Sigmoid colon (tissue), 7 donors: ENCODE data around the gene LMNTD1. TPM values are rescaled to one million over a fixed set of nuclear protein-coding genes. Genes with fewer than 3 reads are reported as not detected.

Source experiments
- DNase-seq: peaks from one replicate; pipeline ENCODE4 v3.0.0-alpha.2; 2019
- H3K27ac ChIP-seq, 4 donors: fragments of 200-600 bp; sonication (generic); one replicate each; pipeline ENCODE4 v1.5.1; 2016 to 2019; ENCODE audit warnings: mild to moderate bottlenecking in 1 of 4
- H3K27me3 ChIP-seq, 3 donors: fragments of 200-600 bp; sonication (generic); one replicate each; pipeline ENCODE4 v1.5.1; 2019; ENCODE audit warnings: mild to moderate bottlenecking in 1 of 3
- H3K36me3 ChIP-seq, 4 donors: fragments of 200-600 bp; sonication (generic); one replicate each; pipeline ENCODE4 v1.5.1; 2016 to 2019
- H3K4me1 ChIP-seq, 4 donors: fragments of 200-600 bp; sonication (generic); one replicate each; pipeline ENCODE4 v1.5.1; 2017 to 2019
- H3K4me3 ChIP-seq, 4 donors: fragments of 200-600 bp; sonication (generic); one replicate each; pipeline ENCODE4 v1.5.1; 2017 to 2019; ENCODE audit warnings: mild to moderate bottlenecking in 2 of 4, moderate library complexity in 1 of 4
- H3K9me3 ChIP-seq, 4 donors: fragments of 200-600 bp in 3 of 4; sonication (generic) in 3 of 4; one replicate each; pipeline versions ENCODE4 v1.5.1 to v1.6.1; 2013 to 2019
- EP300 ChIP-seq, 4 donors: sonication (generic); formaldehyde crosslinking; IDR thresholded peaks; one replicate each; pipeline ENCODE4 v1.6.1; 2017; ENCODE audit warnings: antibody characterized with exemption in 4 of 4
- POLR2A ChIP-seq, 2 donors: fragments of 450-650 bp; IDR thresholded peaks; one replicate each; pipeline ENCODE4 v1.6.1; 2016; ENCODE audit warnings: antibody characterized with exemption in 2 of 2, mild to moderate bottlenecking in 2 of 2, moderate library complexity in 2 of 2
- POLR2AphosphoS5 ChIP-seq, 4 donors: sonication (generic); formaldehyde crosslinking; IDR thresholded peaks; one replicate each; pipeline ENCODE4 v1.6.1; 2017; ENCODE audit warnings: antibody characterized with exemption in 4 of 4
- WGBS, 2 donors: extraction: QIAGEN DNeasy Blood & Tissue Kit; methylation state at CpG; one replicate each; pipeline ENCODE4 v1.1.7; 2013; 5-methylcytosine and 5-hydroxymethylcytosine counted together
- intact Hi-C: fragments of 100-400 bp; cut with DNase I; formaldehyde crosslinking; loops from one replicate; pipeline ENCODE4 v1.15.1; 2023
- polyA plus RNA-seq, 3 donors: library from polyadenylated mRNA; stranded (reverse); fragments of 200-250 nt; gene quantifications; one replicate each; pipeline ENCODE4 v1.2.3, GENCODE V29; 2013
- total RNA-seq, 4 donors: library from RNA; depleted of rRNA; stranded (reverse); fragments of >200 nt; gene quantifications; one replicate each; pipeline ENCODE4 v1.1.0, GENCODE V29; 2016
- TF ChIP-seq, protein P1 (sequence below), 4 experiments: fragments of 450-650 bp in 3 of 4; fragments of 200-600 bp in 1 of 4; IDR thresholded peaks; one replicate each; pipeline ENCODE4 v1.5.1; 2016 to 2019; ENCODE audit warnings: antibody characterized with exemption in 4 of 4, mild to moderate bottlenecking in 3 of 4, moderate library complexity in 2 of 4
- donor health status: healthy with polysubstance abuse.
- donor health status: Bipolar disorder and iron deficiency.
- donor health status: healthy.

Gene LMNTD1
- total and polyA plus RNA-seq, 7 donors = 1.5 to 1.9 TPM; not detected in 5

- Histone ChIP-seq H3K4me1 (no peaks in the 10 kb centered on the region), H3K4me3 (no peak overlapping the region), H3K27ac (no peak overlapping the region), H3K27me3 (no peaks in the 10 kb centered on the region), H3K9me3 (peaks cover 0 to 3% (median 0%) of the 10 kb centered on the region in 4 donors), H3K36me3 (no peaks in the 10 kb centered on the region)
- WGBS, 2 donors = 23 to 66% methylated on average over 1 of the region's 1 CpG
- intact Hi-C loops = no loop called here
- no peak for DNase-seq
- TF ChIP-seq EP300 (IDR thresholded peaks at IDR 0.05) = no peak
- no peak for TF ChIP-seq POLR2A (IDR thresholded peaks at IDR 0.05)
- TF ChIP-seq, protein P1, sequence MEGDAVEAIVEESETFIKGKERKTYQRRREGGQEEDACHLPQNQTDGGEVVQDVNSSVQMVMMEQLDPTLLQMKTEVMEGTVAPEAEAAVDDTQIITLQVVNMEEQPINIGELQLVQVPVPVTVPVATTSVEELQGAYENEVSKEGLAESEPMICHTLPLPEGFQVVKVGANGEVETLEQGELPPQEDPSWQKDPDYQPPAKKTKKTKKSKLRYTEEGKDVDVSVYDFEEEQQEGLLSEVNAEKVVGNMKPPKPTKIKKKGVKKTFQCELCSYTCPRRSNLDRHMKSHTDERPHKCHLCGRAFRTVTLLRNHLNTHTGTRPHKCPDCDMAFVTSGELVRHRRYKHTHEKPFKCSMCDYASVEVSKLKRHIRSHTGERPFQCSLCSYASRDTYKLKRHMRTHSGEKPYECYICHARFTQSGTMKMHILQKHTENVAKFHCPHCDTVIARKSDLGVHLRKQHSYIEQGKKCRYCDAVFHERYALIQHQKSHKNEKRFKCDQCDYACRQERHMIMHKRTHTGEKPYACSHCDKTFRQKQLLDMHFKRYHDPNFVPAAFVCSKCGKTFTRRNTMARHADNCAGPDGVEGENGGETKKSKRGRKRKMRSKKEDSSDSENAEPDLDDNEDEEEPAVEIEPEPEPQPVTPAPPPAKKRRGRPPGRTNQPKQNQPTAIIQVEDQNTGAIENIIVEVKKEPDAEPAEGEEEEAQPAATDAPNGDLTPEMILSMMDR (IDR thresholded peaks at IDR 0.05) = no peak
- TF ChIP-seq POLR2AphosphoS5 (IDR thresholded peaks at IDR 0.05) = no peak
Measured at GRCh38 chr12:25501549-25501948, 51.5 kb downstream of the LMNTD1 start.

- H3K27ac ChIP-seq = no peak overlapping the region
- no peaks in the 10 kb centered on the region for H3K4me1 ChIP-seq
- intact Hi-C loops = no loop called here
- TF ChIP-seq POLR2A (IDR thresholded peaks at IDR 0.05) (no peak), POLR2AphosphoS5 (IDR thresholded peaks at IDR 0.05) (no peak), EP300 (IDR thresholded peaks at IDR 0.05) (no peak)
- TF ChIP-seq, protein P1 (IDR thresholded peaks at IDR 0.05) = no peak
- no peak for DNase-seq
- peaks cover 0 to 3% (median 0%) of the 10 kb centered on the region in 4 donors for H3K9me3 ChIP-seq
- no peaks in the 10 kb centered on the region for H3K27me3 ChIP-seq
- H3K36me3 ChIP-seq = no peaks in the 10 kb centered on the region
- H3K4me3 ChIP-seq = no peak overlapping the region
- WGBS, 2 donors = 68 to 84% methylated on average over 6 of the region's 6 CpGs
Measured at GRCh38 chr12:25500651-25501050, 52.4 kb downstream of the LMNTD1 start.

- WGBS, 2 donors = 84 to 88% methylated on average over 7 of the region's 7 CpGs
- Histone ChIP-seq H3K27ac (no peak overlapping the region), H3K4me1 (no peaks in the 10 kb centered on the region), H3K36me3 (no peaks in the 10 kb centered on the region), H3K27me3 (no peaks in the 10 kb centered on the region), H3K4me3 (no peak overlapping the region), H3K9me3 (peaks cover 0 to 3% (median 0%) of the 10 kb centered on the region in 4 donors)
- DNase-seq = no peak
- TF ChIP-seq POLR2A (IDR thresholded peaks at IDR 0.05) (no peak), EP300 (IDR thresholded peaks at IDR 0.05) (no peak), POLR2AphosphoS5 (IDR thresholded peaks at IDR 0.05) (no peak)
- TF ChIP-seq, protein P1 (IDR thresholded peaks at IDR 0.05) = no peak
- intact Hi-C loops = no loop called here
Measured at GRCh38 chr12:25497021-25497420, 56.1 kb downstream of the LMNTD1 start.

- no peaks in the 10 kb centered on the region for H3K27me3 ChIP-seq
- H3K36me3 ChIP-seq = no peaks in the 10 kb centered on the region
- intact Hi-C loops = no loop called here
- no peaks in the 10 kb centered on the region for H3K4me1 ChIP-seq
- no peak overlapping the region for H3K27ac ChIP-seq
- TF ChIP-seq, protein P1 (IDR thresholded peaks at IDR 0.05) = no peak
- no peak for TF ChIP-seq POLR2A (IDR thresholded peaks at IDR 0.05)
- no peak for TF ChIP-seq EP300 (IDR thresholded peaks at IDR 0.05)
- TF ChIP-seq POLR2AphosphoS5 (IDR thresholded peaks at IDR 0.05) = no peak
- H3K4me3 ChIP-seq = no peak overlapping the region
- no peak for DNase-seq
- 40 to 44% methylated on average over 5 of the region's 5 CpGs for WGBS, 2 donors
- peaks cover 0 to 3% (median 0%) of the 10 kb centered on the region in 4 donors for H3K9me3 ChIP-seq
Measured at GRCh38 chr12:25496098-25496587, 56.9 kb downstream of the LMNTD1 start.
